Bone marrow (tissue), 2 donors: ENCODE measurements around the gene UTF1.

Source experiments
- DNase-seq, 2 donors: peaks; one replicate each; lab custom pipeline; 2025; lab: John Stamatoyannopoulos, UW

The UTF1 gene

GRCh38 chr10:133279326-133280226 lies 49.6 kb downstream of the UTF1 start:
- DNase-seq, result peak in 1 of 2 donors; percentile 7

DNA sequence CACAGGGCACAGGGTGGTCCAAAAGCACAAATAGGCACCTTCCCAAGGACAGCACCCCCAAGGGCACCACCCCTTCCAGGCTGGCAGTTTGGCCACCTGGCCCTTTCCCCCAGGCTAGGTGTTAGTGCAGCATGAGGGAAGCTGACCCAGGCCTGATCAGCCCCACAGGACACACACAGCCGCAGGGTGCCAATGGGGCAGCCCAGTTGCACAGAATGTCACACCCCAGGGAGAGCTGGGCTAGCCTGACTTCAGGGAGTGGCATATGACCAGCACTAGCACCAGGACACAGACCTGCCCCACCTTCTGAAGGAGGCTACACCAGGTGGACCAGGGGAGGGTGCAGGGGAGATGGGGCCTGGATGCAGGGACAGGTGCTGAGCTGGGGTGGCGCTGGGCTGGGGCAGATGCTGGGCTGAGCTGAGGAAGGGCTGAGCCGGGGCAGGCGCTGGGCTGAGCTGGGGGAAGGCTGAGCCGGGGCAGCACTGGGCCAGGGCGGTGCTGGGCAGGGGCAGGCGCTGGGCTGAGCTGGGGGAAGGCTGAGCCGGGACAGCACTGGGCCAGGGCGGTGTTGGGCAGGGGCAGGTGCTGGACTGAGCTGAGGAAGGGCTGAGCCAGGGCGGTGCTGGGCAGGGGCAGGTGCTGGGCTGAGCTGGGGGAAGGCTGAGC lies 50.5 kb downstream of the UTF1 start:
- no peak for DNase-seq

- DNase-seq, result no peak
Measured at GRCh38 chr10:133281084-133281483, 51.1 kb downstream of the UTF1 start.
